Left renal pelvis (tissue), 4 donors: Measurements from ENCODE around the gene ACOXL. TPM values are rescaled to one million over a fixed set of nuclear protein-coding genes. Genes with fewer than 3 reads are reported as not detected.

Source experiments
- DNase-seq, 4 donors: peaks; one replicate each; pipeline ENCODE4 v3.0.0-alpha.2; 2013; ENCODE audit warnings: low read depth in 4 of 4, low spot score in 3 of 4
- polyA plus RNA-seq, 4 donors: library from polyadenylated mRNA; unstranded; fragments of 120-200 nt; gene quantifications; one replicate each; pipeline ENCODE4 v1.2.1, GENCODE V29; 2013; ENCODE audit not compliant: insufficient read length in 4 of 4

The ACOXL gene
- polyA plus RNA-seq, 4 donors: 0.31 to 1.6 (median 0.72) TPM

- no peak for DNase-seq
Measured at GRCh38 chr2:110789706-110790105, 57.3 kb downstream of the ACOXL start.

GRCh38 chr2:110790907-110791306 lies 58.5 kb downstream of the ACOXL start:
- DNase-seq: no peak

GRCh38 chr2:110791435-110791834 lies 59.1 kb downstream of the ACOXL start:
- DNase-seq: no peak

DNA sequence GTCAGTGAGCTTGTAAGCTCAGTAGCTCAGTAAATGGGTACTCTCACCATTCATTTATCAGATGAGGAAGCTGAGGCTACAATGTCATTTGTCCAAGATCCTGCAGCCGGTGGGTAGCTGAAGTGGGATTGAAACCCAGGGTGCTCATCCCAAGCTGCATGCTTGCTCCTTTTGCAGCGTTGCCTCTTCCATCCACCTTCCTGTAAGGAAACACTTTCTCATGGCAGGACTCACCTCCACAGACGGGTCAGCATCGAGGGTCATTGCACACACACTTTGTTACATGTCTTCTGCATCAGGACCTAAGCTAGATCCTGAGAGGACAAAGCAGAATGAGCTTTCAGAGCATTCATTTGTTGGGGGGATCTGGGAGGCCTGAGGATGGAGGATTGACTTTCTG lies 60.7 kb downstream of the ACOXL start:
- no peak for DNase-seq

DNA sequence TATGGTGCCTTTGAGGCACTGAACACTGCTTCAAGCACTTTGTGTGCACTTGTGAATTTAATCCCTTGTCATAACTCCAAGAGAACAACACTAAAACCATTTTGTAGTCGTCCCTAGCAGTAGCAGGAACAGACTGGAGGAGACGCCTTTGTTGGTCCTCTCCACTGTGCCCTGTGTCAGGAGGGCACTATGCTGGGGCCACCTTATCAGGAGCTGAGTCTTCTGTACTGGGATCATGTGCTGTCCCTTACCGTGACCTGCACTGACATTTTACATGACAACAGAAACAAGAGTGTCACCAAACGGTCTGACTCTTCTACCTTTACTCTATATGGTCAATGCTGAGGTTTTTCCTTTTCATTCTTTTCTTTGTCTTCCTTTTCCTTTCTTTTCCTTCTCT lies 62.0 kb downstream of the ACOXL start:
- DNase-seq: no peak

GRCh38 chr2:110794951-110795350 lies 62.6 kb downstream of the ACOXL start:
- no peak for DNase-seq

DNA sequence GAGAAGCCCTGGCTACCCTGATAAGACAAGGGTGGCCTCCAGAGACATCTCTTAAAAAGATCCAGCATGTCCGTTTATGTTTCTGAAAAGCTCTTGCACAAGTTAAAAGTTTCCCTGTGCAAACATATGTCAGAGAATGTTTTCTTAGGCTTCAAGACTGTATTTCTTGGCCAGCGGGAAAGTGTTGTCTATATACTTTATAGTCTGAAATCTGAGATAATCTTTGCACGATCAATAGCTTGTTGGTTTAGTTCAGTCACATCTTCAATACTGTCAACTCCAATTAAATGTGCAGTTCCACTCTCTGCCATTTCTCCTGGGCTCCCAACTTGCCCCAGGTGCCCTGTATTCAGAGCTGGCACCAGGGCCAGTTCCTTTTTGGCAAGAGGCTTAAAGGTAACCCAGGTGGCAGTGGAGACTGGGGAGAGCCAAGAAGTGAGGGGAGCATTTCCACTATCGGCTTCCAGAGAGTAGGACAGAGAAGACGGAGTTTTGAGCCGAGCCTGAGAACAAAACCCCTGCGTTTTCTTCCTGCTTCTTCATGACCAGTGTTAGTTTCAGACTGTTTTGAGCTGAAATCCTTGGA lies 64.4 kb downstream of the ACOXL start:
- DNase-seq: no peak

GRCh38 chr2:110799376-110799775 lies 67.0 kb downstream of the ACOXL start:
- no peak for DNase-seq

GRCh38 chr2:110800611-110801402 lies 68.4 kb downstream of the ACOXL start:
- no peak for DNase-seq

GRCh38 chr2:110802208-110802932 lies 70.0 kb downstream of the ACOXL start:
- DNase-seq: no peak

DNA sequence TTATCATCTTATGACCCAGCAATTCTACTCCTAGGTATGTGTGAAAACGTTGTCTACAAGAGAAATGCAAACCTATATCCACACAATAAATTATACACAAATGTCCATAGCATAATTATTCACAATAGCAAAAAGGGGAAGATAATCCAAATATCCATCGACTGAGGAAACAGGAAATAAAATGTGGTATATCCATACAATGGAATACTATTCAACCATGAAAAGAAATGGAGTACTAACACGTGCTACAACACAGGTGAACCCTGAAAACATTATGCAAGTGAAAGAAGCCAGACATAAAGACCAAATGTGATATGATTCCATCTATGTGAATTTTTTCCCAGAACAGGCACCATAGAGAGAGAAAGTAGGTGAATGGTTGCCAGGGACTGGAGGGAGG lies 72.1 kb downstream of the ACOXL start:
- DNase-seq: no peak

- DNase-seq: no peak
Measured at GRCh38 chr2:110804915-110805314, 72.5 kb downstream of the ACOXL start.

DNA sequence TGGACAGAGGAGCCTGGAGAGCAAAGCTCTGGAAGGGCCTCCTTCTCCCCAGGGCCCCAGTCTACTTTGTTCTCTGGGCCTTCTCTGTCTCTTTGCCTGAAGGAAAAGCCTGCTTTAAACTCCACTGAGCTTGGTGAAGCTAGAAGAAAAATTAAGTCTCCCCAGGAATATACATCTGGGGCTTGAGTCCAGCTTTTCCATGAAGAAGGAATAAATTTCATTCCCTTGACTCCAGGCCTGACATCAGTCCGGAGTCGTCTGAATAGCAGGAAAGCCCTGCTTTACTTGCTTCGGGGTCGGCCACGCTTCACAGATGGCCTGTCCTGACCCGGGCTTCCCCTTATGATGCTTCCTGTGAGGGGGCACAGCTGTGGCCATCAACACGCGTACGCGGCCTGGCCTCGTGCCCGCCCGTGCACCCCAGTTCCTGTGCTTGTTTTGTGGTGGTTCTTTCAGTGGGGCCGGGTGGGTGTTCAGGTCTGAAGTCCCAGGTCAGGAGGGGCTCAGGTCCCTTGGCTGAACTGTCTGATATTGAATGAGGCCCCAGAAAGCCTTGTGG lies 73.6 kb downstream of the ACOXL start:
- no peak for DNase-seq

DNA sequence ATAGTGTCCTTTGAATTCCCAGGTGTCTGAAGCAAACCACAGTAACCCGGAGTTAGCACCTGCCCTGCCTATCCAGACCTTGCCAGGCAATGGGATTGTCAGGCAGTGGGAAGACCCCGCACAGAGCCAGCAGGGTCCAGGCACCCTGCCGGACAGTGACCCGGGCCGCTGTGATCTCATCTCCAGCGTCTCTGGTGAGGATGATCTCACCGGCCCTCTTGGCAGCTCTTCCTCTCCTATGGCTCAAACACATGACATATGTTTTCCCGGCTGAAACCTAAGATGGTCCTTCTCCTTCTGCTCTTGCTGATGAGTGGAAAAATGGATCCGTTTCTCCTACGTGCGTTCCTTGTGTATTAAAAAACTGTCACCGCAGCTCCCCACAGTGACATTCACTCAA lies 75.1 kb downstream of the ACOXL start:
- DNase-seq: no peak

DNA sequence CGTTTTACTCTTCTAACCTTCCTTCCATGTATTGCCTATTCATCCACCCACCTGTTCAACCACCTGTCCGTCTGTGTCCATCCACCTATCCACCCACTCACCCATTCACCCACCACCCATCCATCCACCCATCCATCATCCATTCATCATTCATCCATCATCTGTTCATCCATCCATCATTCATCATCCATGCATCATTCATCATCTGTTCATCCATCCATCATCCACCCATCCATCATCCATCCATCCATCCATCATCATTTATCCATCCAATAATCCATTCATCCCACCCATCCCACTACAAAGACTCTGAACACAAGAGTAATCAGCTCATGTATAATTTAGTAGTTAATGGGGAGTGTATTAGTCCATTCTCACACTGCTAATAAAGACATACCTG lies 78.0 kb downstream of the ACOXL start:
- no peak for DNase-seq

- DNase-seq: no peak
Measured at GRCh38 chr2:110812726-110813645, 80.6 kb downstream of the ACOXL start.

- no peak for DNase-seq
Measured at GRCh38 chr2:110813896-110814295, 81.5 kb downstream of the ACOXL start.

- DNase-seq: no peak
Measured at GRCh38 chr2:110815938-110816337, 83.6 kb downstream of the ACOXL start.

DNA sequence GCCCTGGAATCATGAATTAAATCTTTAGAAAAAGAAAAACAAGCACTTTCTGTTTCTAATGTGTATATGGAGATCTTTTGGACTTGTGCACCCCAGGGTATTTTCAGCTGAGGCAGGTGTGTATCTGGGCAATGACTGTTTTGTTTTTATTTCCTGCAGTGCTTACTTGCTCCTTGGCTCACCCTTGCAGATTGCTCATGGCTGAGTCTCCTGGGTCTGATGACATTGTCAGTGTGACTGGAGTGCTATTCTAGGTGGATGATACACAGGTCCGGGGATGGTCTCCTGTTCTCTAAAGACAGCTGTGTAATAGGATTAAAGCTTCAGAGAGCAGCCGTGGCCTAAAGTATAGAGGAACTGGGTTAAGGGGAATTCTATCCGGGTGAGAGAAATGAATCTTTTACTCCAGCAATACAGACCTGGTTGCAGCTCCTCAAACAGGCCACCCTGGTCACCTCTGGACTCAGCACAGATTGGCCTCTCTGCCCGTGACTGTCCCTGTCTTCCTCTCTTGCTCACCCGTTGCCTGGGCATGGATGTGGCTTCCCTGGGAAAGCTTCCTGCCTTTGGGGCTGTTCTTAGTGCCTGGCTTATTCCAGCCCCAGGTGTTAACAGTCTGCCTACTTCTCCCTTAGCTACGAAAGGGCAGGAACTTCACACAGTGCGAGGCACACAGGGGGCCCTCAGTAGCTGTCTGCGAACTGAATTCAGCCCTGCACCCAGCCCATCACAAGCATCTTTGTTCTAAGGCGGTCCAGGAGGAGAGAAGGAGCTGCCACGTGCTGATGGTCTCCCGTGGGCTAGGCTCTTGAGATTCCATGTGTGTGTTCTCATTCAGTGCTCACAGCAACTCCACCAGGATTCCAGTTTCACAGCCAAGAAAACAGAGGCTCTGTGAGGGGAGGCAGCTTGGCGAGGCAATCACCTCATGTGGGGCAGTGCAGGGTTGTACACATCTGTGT lies 84.3 kb downstream of the ACOXL start:
- no peak for DNase-seq
